ENCODE measurements around the gene B3GNT3. TPM values are rescaled to one million over a fixed set of nuclear protein-coding genes. Genes with fewer than 3 reads are reported as not detected.

Gene B3GNT3
- total RNA-seq, 2 donors from 2014 or later, result 108 to 132 TPM

DNA sequence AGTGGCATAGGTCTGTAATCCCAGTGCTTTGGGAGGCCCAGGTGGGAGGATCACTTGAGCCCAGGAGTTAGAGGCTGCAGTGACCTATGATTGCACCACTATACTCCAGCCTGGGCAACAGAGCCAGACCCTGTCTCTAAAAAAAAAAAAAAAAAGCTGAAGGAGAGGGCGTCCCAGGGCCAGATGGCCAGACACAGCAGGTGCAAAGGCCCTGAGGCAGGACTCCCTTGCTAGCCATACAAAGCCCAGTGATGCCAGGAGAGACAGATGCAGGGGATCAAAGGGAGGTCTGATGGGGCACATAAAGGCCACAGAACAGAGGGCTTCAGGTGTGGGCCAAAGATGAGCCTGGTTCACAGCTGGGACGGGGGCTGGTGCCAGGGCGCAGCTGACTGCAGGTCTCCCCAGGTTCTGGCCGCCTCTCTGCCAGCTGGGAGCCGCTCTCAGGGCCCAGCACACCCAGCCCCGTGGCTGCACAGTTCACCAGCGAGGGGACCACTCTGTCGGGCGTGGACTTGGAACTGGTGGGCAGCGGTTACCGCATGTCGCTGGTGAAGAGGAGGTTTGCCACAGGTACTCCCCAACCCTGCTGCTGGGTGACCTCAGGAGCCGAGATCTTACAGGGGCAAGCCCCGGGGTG, 7.5 kb upstream of the B3GNT3 start:
- H3K27ac ChIP-seq, result no peak overlapping the region
- H3K4me1 ChIP-seq, result peaks cover 5% of the 10 kb centered on the region
- H3K9me3 ChIP-seq, result no peaks in the 10 kb centered on the region
- TF ChIP-seq, protein P1, sequence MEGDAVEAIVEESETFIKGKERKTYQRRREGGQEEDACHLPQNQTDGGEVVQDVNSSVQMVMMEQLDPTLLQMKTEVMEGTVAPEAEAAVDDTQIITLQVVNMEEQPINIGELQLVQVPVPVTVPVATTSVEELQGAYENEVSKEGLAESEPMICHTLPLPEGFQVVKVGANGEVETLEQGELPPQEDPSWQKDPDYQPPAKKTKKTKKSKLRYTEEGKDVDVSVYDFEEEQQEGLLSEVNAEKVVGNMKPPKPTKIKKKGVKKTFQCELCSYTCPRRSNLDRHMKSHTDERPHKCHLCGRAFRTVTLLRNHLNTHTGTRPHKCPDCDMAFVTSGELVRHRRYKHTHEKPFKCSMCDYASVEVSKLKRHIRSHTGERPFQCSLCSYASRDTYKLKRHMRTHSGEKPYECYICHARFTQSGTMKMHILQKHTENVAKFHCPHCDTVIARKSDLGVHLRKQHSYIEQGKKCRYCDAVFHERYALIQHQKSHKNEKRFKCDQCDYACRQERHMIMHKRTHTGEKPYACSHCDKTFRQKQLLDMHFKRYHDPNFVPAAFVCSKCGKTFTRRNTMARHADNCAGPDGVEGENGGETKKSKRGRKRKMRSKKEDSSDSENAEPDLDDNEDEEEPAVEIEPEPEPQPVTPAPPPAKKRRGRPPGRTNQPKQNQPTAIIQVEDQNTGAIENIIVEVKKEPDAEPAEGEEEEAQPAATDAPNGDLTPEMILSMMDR (IDR thresholded peaks at IDR 0.05), result no peak
- H3K27me3 ChIP-seq, result no peaks in the 10 kb centered on the region
- DNase-seq, result no peak
- no peaks in the 10 kb centered on the region for H3K36me3 ChIP-seq
- no peak overlapping the region for H3K9ac ChIP-seq (ENCODE audit: low read depth in 2 of 2, low read length in 2 of 2)
- no peak overlapping the region for H3K4me3 ChIP-seq
- intact Hi-C loops (cut with DNase I), result no loop called here

DNA sequence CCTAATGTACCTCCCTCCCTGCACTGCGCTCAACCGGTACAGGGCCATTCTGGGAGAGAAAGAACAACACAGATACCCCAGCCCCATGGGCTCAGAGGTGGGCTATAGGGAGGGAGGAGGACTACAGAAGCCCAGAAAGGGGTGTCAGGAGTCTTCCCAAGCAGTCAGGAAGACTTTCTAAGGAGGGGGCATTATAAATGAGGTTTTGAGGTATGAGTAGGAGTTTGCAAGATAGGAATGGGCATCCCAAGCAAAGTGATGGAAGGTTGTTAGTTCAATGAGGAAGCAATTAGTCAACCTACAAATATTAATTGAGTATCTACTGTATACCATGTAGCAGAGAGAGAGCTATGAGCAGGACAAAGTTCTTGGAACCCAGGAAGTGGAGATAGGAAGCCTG, 6.3 kb upstream of the B3GNT3 start:
- Histone ChIP-seq H3K4me1 (peaks cover 5% of the 10 kb centered on the region), H3K27me3 (no peaks in the 10 kb centered on the region), H3K27ac (no peak overlapping the region), H3K4me3 (no peak overlapping the region), H3K36me3 (no peaks in the 10 kb centered on the region), H3K9ac (ENCODE audit: low read depth in 2 of 2, low read length in 2 of 2) (no peak overlapping the region), H3K9me3 (no peaks in the 10 kb centered on the region)
- TF ChIP-seq, protein P1 (IDR thresholded peaks at IDR 0.05), result no peak
- intact Hi-C loops (cut with DNase I), result no loop called here
- DNase-seq, result no peak

DNA sequence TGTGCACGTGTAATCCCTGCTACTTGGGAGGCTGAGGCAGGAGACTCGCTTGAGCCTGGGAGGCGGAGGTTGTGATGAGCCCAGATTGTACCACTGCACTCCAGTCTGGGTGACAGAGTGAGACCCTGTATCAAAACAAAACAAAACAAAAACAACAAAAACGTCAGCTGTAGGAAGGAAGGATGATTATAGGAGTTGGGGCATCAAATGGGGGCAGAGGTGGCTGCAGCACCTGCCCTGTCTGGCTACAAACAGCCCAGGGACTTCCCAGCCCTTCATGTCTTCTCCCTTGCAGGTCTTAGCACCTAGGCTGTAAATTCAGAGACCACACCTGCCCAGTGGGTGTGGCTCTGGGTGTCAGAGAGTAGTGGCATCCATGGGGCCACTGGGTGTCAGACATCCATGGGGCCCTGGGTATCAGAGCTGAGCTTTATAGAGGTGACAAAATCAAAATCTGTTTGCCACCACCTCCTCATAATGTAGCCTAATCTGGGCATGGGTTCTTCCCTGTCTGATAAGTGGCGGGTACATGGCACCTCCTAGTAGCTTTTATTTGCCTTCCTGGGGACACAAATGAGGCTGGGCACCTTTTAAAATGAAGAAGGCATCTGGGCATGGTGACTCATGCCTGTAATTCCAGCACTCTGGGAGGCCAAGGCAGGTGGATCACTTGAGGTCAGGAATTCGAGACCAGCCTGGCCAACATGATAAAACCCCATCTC, 4.7 kb upstream of the B3GNT3 start:
- DNase-seq, result peak; percentile 85
- no peaks in the 10 kb centered on the region for H3K36me3 ChIP-seq
- intact Hi-C loops (cut with DNase I), result no loop called here
- TF ChIP-seq, protein P1 (IDR thresholded peaks at IDR 0.05), result no peak
- no peak overlapping the region for H3K4me3 ChIP-seq
- H3K27me3 ChIP-seq, result peaks cover 3% of the 10 kb centered on the region
- H3K27ac ChIP-seq, result peak overlapping the region; percentile 63
- H3K4me1 ChIP-seq, result peaks cover 5% of the 10 kb centered on the region
- H3K9ac ChIP-seq (ENCODE audit: low read depth in 2 of 2, low read length in 2 of 2), result peak overlapping the region in 1 of 2 donors; percentile 3
- H3K9me3 ChIP-seq, result no peaks in the 10 kb centered on the region

DNA sequence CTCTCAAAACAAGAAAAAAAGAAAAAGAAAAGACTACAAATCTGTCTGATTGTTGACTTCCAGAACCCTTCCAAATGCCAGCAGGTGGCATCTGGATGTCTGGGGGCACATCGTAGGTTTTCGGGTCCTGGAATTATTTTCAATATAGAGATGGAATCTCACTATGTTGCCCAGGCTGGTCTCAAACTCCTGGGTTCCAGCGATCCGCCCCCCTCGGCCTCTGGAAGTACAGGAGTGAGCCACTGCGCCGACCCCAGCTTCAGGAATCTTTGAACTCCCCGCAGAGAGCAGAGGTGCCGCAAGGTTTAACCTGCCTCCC, 567 bp upstream of the B3GNT3 start:
- Histone ChIP-seq H3K27ac (peak overlapping the region; percentile 95), H3K4me3 (no peak overlapping the region), H3K27me3 (peaks cover 3% of the 10 kb centered on the region), H3K9me3 (no peaks in the 10 kb centered on the region), H3K9ac (ENCODE audit: low read depth in 2 of 2, low read length in 2 of 2) (peak overlapping the region; percentile 96 to 99), H3K4me1 (peaks cover 10% of the 10 kb centered on the region), H3K36me3 (no peaks in the 10 kb centered on the region)
- TF ChIP-seq, protein P1 (IDR thresholded peaks at IDR 0.05), result no peak
- intact Hi-C loops (cut with DNase I), result no loop called here
- DNase-seq, result no peak

DNA sequence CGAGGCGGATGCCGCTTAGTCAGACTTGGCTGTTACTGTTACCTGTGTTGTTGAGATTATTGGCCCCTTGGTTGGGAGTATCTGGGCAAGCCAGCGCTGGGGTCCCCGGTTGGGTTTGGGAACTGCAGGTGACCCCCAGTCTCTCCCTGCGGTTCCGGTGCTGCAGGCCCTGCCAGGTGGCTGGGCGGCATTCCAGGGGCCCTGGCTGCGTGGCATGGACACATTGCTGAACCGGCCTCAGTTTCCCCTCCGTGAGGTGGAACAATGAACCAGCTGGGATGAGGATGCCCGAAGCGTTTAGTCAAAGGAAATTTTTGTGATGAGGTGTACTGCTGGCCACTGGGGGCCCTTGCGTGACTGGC, 538 bp downstream of the B3GNT3 start:
- Histone ChIP-seq H3K36me3 (no peaks in the 10 kb centered on the region), H3K27me3 (peaks cover 3% of the 10 kb centered on the region), H3K4me3 (peak overlapping the region; percentile 61), H3K27ac (peak overlapping the region; percentile 95), H3K9me3 (no peaks in the 10 kb centered on the region), H3K4me1 (peaks cover 10% of the 10 kb centered on the region), H3K9ac (ENCODE audit: low read depth in 2 of 2, low read length in 2 of 2) (peak overlapping the region; percentile 96 to 99)
- peak; percentile 40 for DNase-seq
- TF ChIP-seq, protein P1 (IDR thresholded peaks at IDR 0.05), result no peak
- intact Hi-C loops (cut with DNase I), result no loop called here
